ENCODE data around the gene SREBF1.
A peak's percentile ranks its signal among the peaks of the same experiment; 100 is the strongest.

Gene SREBF1

GRCh38 chr17:17851103-17852002 lies 14.6 kb upstream of the SREBF1 start:
- Histone ChIP-seq H3K18ac (ENCODE audit: low read length) (peak overlapping the region; percentile 50), H2BK5ac (ENCODE audit: low read length) (peak overlapping the region; percentile 22), H3K9ac (ENCODE audit: low read depth, low read length, poor library complexity) (peak overlapping the region; percentile 34), H2AFZ (ENCODE audit: low read length) (peak overlapping the region; percentile 9), H3K4me3 (ENCODE audit: low read length in 2 of 2) (no peak overlapping the region), H3K4me2 (ENCODE audit: insufficient read depth, low read length, poor library complexity, severe bottlenecking) (no peak overlapping the region), H2BK12ac (ENCODE audit: low read length) (no peak overlapping the region), H2BK120ac (ENCODE audit: low read depth, low read length) (no peak overlapping the region), H4K91ac (ENCODE audit: low read depth, low read length, poor library complexity) (no peak overlapping the region), H3K79me1 (ENCODE audit: low read depth, low read length) (no peaks in the 10 kb centered on the region), H3K36me3 (replicated peaks in 1 of 2; ENCODE audit: control insufficient read depth in 2 of 2, insufficient read depth in 2 of 2, low read length in 2 of 2) (no peaks in the 10 kb centered on the region), H3K4ac (ENCODE audit: low read length) (no peak overlapping the region), H3K27me3 (ENCODE audit: control insufficient read depth in 3 of 3, insufficient read depth in 3 of 3, low read depth in 1 of 3, low read length in 3 of 3) (no peaks in the 10 kb centered on the region), H3K9me3 (replicated peaks in 1 of 2; ENCODE audit: control insufficient read depth in 2 of 2, insufficient read depth in 1 of 2, low read depth in 1 of 2, low read length in 2 of 2) (no peaks in the 10 kb centered on the region), H2AK5ac (ENCODE audit: low read depth, low read length) (peak overlapping the region; percentile 6), H4K8ac (ENCODE audit: low read depth, low read length) (no peak overlapping the region), H3K14ac (ENCODE audit: low read length) (peak overlapping the region; percentile 77), H3K27ac (replicated peaks; ENCODE audit: low read length) (no peak overlapping the region), H2BK15ac (ENCODE audit: low read length) (peak overlapping the region; percentile 18), H3K4me1 (ENCODE audit: control insufficient read depth in 2 of 2, insufficient read depth in 1 of 2, low read depth in 1 of 2, low read length in 2 of 2) (peaks cover 41 to 50% of the 10 kb centered on the region in 2 donors), H3K23ac (ENCODE audit: low read depth, low read length, poor library complexity) (no peak overlapping the region)
- no CpG with 5 or more reads among the region's 21 CpGs for WGBS, 2 donors (ENCODE audit: extremely low coverage in 2 of 2, insufficient read length in 2 of 2, insufficient replicate concordance in 1 of 2)
- DNase-seq (ENCODE audit: low spot score), result no peak

GRCh38 chr17:17849845-17850373 lies 13.1 kb upstream of the SREBF1 start:
- Histone ChIP-seq H3K27ac (replicated peaks; ENCODE audit: low read length) (no peak overlapping the region), H2AFZ (ENCODE audit: low read length) (no peak overlapping the region), H2BK120ac (ENCODE audit: low read depth, low read length) (no peak overlapping the region), H4K8ac (ENCODE audit: low read depth, low read length) (no peak overlapping the region), H3K23ac (ENCODE audit: low read depth, low read length, poor library complexity) (no peak overlapping the region), H3K4ac (ENCODE audit: low read length) (no peak overlapping the region), H3K4me1 (ENCODE audit: control insufficient read depth in 2 of 2, insufficient read depth in 1 of 2, low read depth in 1 of 2, low read length in 2 of 2) (peaks cover 41 to 46% of the 10 kb centered on the region in 2 donors), H3K4me2 (ENCODE audit: insufficient read depth, low read length, poor library complexity, severe bottlenecking) (no peak overlapping the region), H3K79me1 (ENCODE audit: low read depth, low read length) (no peaks in the 10 kb centered on the region), H3K27me3 (ENCODE audit: control insufficient read depth in 3 of 3, insufficient read depth in 3 of 3, low read depth in 1 of 3, low read length in 3 of 3) (no peaks in the 10 kb centered on the region), H2BK5ac (ENCODE audit: low read length) (peak overlapping the region; percentile 0), H3K18ac (ENCODE audit: low read length) (peak overlapping the region; percentile 39), H3K36me3 (replicated peaks in 1 of 2; ENCODE audit: control insufficient read depth in 2 of 2, insufficient read depth in 2 of 2, low read length in 2 of 2) (no peaks in the 10 kb centered on the region), H3K4me3 (ENCODE audit: low read length in 2 of 2) (no peak overlapping the region), H2BK12ac (ENCODE audit: low read length) (no peak overlapping the region), H3K9ac (ENCODE audit: low read depth, low read length, poor library complexity) (no peak overlapping the region), H3K9me3 (replicated peaks in 1 of 2; ENCODE audit: control insufficient read depth in 2 of 2, insufficient read depth in 1 of 2, low read depth in 1 of 2, low read length in 2 of 2) (no peaks in the 10 kb centered on the region), H4K91ac (ENCODE audit: low read depth, low read length, poor library complexity) (no peak overlapping the region), H2BK15ac (ENCODE audit: low read length) (peak overlapping the region; percentile 1), H2AK5ac (ENCODE audit: low read depth, low read length) (no peak overlapping the region), H3K14ac (ENCODE audit: low read length) (no peak overlapping the region)
- DNase-seq (ENCODE audit: low spot score), result no peak
- WGBS, 2 donors (ENCODE audit: extremely low coverage in 2 of 2, insufficient read length in 2 of 2, insufficient replicate concordance in 1 of 2), result no CpG with 5 or more reads among the region's 2 CpGs

- H3K4me3 ChIP-seq (ENCODE audit: low read length in 2 of 2), result no peak overlapping the region
- H3K14ac ChIP-seq (ENCODE audit: low read length), result no peak overlapping the region
Measured at GRCh38 chr17:17849147-17849820, 12.5 kb upstream of the SREBF1 start.

More at GRCh38 chr17:17849147-17849820, 12.5 kb upstream of the SREBF1 start:
- no peak overlapping the region for H3K27ac ChIP-seq (replicated peaks; ENCODE audit: low read length)
- no peak overlapping the region for H3K9ac ChIP-seq (ENCODE audit: low read depth, low read length, poor library complexity)
- no peak overlapping the region for H3K4me2 ChIP-seq (ENCODE audit: insufficient read depth, low read length, poor library complexity, severe bottlenecking)
- H3K4me1 ChIP-seq (ENCODE audit: control insufficient read depth in 2 of 2, insufficient read depth in 1 of 2, low read depth in 1 of 2, low read length in 2 of 2), result peaks cover 41 to 45% of the 10 kb centered on the region in 2 donors
- peak overlapping the region; percentile 59 for H2AK5ac ChIP-seq (ENCODE audit: low read depth, low read length)
- H3K36me3 ChIP-seq (replicated peaks in 1 of 2; ENCODE audit: control insufficient read depth in 2 of 2, insufficient read depth in 2 of 2, low read length in 2 of 2), result no peaks in the 10 kb centered on the region
- H2BK5ac ChIP-seq (ENCODE audit: low read length), result peak overlapping the region; percentile 0
- H2BK120ac ChIP-seq (ENCODE audit: low read depth, low read length), result no peak overlapping the region
- no peak overlapping the region for H2AFZ ChIP-seq (ENCODE audit: low read length)
- H4K91ac ChIP-seq (ENCODE audit: low read depth, low read length, poor library complexity), result no peak overlapping the region
- peak overlapping the region; percentile 70 for H2BK15ac ChIP-seq (ENCODE audit: low read length)
- no peak overlapping the region for H4K8ac ChIP-seq (ENCODE audit: low read depth, low read length)
- no CpG with 5 or more reads among the region's 5 CpGs for WGBS, 2 donors (ENCODE audit: extremely low coverage in 2 of 2, insufficient read length in 2 of 2, insufficient replicate concordance in 1 of 2)
- no peak overlapping the region for H3K4ac ChIP-seq (ENCODE audit: low read length)
- H3K27me3 ChIP-seq (ENCODE audit: control insufficient read depth in 3 of 3, insufficient read depth in 3 of 3, low read depth in 1 of 3, low read length in 3 of 3), result no peaks in the 10 kb centered on the region
- H3K18ac ChIP-seq (ENCODE audit: low read length), result peak overlapping the region; percentile 73
- no peak for DNase-seq (ENCODE audit: low spot score)
- H3K9me3 ChIP-seq (replicated peaks in 1 of 2; ENCODE audit: control insufficient read depth in 2 of 2, insufficient read depth in 1 of 2, low read depth in 1 of 2, low read length in 2 of 2), result no peaks in the 10 kb centered on the region
- H3K23ac ChIP-seq (ENCODE audit: low read depth, low read length, poor library complexity), result no peak overlapping the region
- no peaks in the 10 kb centered on the region for H3K79me1 ChIP-seq (ENCODE audit: low read depth, low read length)
- peak overlapping the region; percentile 64 for H2BK12ac ChIP-seq (ENCODE audit: low read length)
